WI38 (cell line): Measurements from ENCODE around the gene SLC6A9.

ENCODE experiments used
- H3K4me3 ChIP-seq: 2 replicates; pipeline ENCODE4 v1.5.1; 2011; ENCODE audit warnings: low read depth, mild to moderate bottlenecking, control low read depth, low read length
- TF ChIP-seq, protein P1 (sequence below): IDR thresholded peaks from 2 replicates; pipeline ENCODE4 v1.5.1; 2012; ENCODE audit warnings: low read depth, mild to moderate bottlenecking, control low read depth, low read length

The SLC6A9 gene

DNA sequence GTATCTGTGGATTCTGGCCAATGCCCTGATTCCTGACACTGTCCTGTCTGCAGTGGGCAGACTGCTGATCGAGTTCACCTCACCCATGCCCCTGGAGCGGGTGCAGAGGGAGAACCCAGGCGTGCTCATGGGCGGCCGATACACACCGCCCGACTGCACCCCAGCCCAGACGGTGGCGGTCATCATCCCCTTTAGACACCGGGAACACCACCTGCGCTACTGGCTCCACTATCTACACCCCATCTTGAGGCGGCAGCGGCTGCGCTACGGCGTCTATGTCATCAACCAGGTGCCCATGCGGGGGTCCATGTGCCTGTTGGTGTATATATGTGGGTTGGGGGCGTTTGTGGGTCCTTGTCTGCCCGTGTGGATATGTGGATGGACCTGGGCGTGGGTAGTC, 49.6 kb downstream of the SLC6A9 start:
- no peak overlapping the region for H3K4me3 ChIP-seq
- TF ChIP-seq, protein P1, sequence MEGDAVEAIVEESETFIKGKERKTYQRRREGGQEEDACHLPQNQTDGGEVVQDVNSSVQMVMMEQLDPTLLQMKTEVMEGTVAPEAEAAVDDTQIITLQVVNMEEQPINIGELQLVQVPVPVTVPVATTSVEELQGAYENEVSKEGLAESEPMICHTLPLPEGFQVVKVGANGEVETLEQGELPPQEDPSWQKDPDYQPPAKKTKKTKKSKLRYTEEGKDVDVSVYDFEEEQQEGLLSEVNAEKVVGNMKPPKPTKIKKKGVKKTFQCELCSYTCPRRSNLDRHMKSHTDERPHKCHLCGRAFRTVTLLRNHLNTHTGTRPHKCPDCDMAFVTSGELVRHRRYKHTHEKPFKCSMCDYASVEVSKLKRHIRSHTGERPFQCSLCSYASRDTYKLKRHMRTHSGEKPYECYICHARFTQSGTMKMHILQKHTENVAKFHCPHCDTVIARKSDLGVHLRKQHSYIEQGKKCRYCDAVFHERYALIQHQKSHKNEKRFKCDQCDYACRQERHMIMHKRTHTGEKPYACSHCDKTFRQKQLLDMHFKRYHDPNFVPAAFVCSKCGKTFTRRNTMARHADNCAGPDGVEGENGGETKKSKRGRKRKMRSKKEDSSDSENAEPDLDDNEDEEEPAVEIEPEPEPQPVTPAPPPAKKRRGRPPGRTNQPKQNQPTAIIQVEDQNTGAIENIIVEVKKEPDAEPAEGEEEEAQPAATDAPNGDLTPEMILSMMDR = no peak

DNA sequence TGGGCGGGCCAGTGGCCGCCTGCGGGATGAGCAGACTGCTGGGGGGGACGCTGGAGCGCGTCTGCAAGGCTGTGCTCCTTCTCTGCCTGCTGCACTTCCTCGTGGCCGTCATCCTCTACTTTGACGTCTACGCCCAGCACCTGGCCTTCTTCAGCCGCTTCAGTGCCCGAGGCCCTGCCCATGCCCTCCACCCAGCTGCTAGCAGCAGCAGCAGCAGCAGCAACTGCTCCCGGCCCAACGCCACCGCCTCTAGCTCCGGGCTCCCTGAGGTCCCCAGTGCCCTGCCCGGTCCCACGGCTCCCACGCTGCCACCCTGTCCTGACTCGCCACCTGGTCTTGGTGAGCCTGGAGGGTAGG, 50.1 kb downstream of the SLC6A9 start:
- H3K4me3 ChIP-seq = no peak overlapping the region
- TF ChIP-seq, protein P1 = no peak

DNA sequence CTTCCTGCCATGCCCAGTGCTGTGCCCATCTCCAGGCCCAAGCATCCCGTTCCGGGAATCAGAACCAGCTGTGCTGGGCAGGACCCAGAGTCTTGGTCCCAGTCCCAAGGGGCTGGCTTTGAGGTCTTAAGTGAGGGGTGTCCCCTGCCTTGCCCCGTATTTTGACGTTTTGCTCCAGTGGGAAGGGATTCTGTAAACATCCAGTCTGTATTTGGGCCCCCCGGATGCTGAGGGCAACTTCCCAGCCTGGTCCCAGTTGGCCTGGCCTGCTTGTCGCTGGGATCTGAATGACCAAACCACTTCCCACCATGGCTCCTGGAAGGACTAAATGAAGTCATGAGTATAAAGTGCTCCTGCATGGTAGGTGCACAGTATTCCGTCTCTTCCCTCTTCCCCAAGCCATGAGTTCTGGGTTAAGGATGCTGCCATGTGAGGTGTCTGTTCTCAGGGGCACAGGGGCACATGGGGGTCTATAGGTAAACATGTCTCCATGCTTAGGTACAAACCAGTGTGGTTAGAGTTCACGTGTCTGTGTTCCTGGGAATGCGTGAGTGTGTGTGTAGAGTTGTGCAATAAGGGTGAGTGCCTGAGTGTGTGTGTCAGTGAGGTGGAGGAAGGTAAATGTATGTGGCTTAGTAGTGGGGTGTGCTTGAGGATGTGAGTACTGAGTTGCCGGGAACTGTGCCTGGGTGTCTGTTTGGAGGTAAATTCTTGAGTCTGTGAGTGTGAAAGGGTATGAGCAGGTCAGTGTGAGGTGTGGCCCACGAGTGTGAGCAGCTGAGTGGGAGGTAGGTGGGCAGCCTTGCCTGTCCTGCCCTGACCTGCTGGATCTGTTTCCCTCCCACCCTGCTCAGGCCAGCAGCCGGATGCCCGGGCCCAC, 50.8 kb downstream of the SLC6A9 start:
- peak overlapping the region; percentile 66 for H3K4me3 ChIP-seq
- TF ChIP-seq, protein P1 = no peak

DNA sequence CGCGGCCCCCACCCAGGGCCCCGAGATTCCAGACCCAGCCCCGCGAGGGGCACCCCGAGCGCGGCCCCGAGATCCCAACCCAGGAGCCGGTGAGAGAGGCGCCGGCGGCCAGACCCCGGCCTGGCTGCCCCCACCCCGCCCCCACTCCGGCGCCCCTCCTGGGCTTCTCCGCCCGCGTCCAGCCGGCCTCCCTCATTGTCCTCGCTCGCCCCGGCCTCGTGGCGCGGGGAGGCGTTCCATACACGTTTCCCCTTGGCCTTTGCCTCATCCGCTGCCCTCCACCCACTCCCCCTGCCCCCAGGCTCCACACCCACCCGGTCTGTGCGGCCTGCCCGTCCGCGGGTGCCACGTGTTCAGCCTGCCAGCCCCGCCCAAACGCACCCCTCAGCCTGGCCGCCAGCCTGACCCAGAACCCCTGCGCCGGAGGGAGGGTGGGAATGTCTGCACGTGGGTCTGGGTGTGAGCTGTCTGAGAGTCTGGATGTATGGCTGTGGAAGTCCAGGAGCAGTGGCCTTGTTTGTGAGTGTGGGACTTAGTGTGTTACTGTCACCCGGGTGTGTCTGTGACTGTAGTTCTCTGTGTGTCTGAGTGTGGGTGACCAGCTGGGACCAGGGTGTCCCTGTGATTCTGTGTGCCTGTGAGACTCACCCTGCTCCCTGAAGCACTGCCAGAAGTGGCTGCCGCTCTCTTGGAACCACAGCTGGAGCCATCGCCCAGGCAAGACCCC, 51.6 kb downstream of the SLC6A9 start:
- H3K4me3 ChIP-seq = peak overlapping the region; percentile 66
- TF ChIP-seq, protein P1 = no peak

DNA sequence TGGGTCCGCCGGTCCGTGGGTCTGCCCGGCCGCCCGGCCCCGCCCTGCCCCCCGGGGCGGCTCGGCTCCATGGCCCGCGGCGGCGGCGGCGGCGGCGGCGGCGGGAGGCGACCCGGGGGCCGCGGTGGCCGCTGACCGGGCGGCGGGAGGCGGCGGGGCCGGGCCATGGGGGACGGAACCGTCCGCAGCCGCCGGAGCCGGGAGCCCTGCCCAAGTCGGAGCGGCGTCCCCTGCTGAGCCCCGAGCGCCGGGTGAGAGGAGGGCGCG, 52.1 kb downstream of the SLC6A9 start:
- peak overlapping the region; percentile 66 for H3K4me3 ChIP-seq
- TF ChIP-seq, protein P1 = no peak

DNA sequence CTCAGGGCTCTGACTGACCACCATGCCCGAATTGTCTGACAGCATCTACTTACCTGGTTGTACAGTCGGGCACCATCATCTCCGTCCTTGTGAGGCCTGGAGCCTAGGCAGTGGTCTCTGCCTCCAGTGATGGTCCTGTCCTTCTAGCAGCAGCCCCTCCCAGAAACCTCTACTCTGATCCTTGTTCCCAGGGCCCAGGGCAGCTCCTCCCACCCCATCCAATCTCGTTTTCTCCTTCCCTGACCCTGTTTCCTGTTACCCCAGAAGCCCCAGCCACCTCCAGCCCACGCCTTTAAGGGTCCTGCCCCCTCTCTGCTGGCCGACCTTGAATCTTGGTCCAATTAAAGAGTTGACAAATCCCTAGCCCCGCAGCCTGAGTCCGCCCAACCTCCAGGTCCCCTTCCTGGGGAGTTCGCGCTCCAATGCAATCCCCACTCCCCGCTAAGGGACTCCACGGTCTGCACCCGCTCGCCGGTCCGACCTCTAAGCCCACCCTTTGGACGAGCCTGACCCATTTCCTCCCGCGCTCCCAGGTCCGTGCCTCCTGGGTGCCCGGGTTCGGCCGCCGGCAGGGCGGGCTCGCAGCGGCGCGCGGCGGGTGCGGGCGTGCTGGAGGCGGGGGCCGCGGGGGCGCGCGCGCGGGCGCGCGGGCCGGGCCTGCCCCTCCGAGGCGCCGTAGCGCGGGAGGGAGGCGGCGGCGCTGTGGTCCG, 52.6 kb downstream of the SLC6A9 start, which contains the start of gene B4GALT2:
Gene B4GALT2 (plus strand): TSS at position 660 of the 710 bp plus-strand sequence. CDS start 1,951 bp downstream, outside the sequence.
- TF ChIP-seq, protein P1 = no peak

DNA sequence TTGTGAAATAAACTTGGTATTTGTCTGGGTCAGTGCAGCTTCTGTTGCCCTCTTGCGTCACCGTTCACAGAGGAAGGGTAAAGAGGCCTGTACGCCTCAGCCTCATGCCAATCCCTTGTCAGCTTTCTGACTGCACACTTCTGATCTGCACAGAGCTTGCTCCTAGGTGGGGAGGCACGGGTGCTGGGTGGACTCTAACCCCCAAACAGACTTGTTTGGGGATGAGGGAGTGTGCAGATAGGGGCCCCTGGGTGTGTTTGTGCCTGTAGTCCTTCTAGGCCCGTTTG, 53.1 kb downstream of the SLC6A9 start:
- TF ChIP-seq, protein P1 = no peak
- H3K4me3 ChIP-seq = peak overlapping the region; percentile 66

More for the DNA sequence above, 52.6 kb downstream of the SLC6A9 start, which contains the start of gene B4GALT2:
- peak within 1 kb of the TSS; percentile 66 for H3K4me3 ChIP-seq
